PFSK-1 (cell line): Measurements from ENCODE around the gene LTBP2.

Experiments
- POLR2AphosphoS5 ChIP-seq: IDR thresholded peaks from 2 replicates; pipeline ENCODE4 v1.6.1; 2012; ENCODE audit warnings: low read depth, mild to moderate bottlenecking, control low read depth, low read length, moderate library complexity
- REST ChIP-seq, 2 experiments: IDR thresholded peaks; 2 replicates each; pipeline versions ENCODE4 v1.6.1 to v1.8.0; 2011 to 2012; ENCODE audit warnings: low read depth in 2 of 2, low read length in 2 of 2, control low read depth in 1 of 2, inconsistent platforms in 1 of 2, mild to moderate bottlenecking in 1 of 2, moderate library complexity in 1 of 2; ENCODE audit not compliant: insufficient read depth in 1 of 2
- SIN3A ChIP-seq: IDR thresholded peaks from 2 replicates; pipeline ENCODE4 v1.6.1; 2012; ENCODE audit warnings: mild to moderate bottlenecking, low read length, moderate library complexity, borderline replicate concordance; ENCODE audit not compliant: insufficient read depth
- TAF1 ChIP-seq: IDR thresholded peaks from 2 replicates; pipeline ENCODE4 v1.6.1; 2012; ENCODE audit warnings: low read length, control low read depth, borderline replicate concordance; ENCODE audit not compliant: insufficient read depth

- TF ChIP-seq TAF1 (no peak), POLR2AphosphoS5 (no peak), SIN3A (no peak), REST (IDR thresholded peaks at IDR 0.05; ENCODE audit: insufficient read depth in 1 of 2, low read depth in 2 of 2, low read length in 2 of 2) (no peak)
Measured at GRCh38 chr14:74478996-74479635, 132.9 kb downstream of the LTBP2 start.
